Activated CD4-positive, alpha-beta T cell treated with anti-CD3 and anti-CD28 coated beads, Interleukin-2, amount 50 U/mL, for 24 hours (primary cell): ENCODE measurements around the gene CAPS.

Source experiments
- DNase-seq, 2 donors: peaks; one replicate each; pipeline ENCODE4 v3.0.0-alpha.2; 2020; ENCODE audit warnings: low read depth in 1 of 2, low spot score in 1 of 2

The CAPS gene

GRCh38 chr19:5891938-5892771 lies 21.9 kb upstream of the CAPS start:
- no peak for DNase-seq

DNA sequence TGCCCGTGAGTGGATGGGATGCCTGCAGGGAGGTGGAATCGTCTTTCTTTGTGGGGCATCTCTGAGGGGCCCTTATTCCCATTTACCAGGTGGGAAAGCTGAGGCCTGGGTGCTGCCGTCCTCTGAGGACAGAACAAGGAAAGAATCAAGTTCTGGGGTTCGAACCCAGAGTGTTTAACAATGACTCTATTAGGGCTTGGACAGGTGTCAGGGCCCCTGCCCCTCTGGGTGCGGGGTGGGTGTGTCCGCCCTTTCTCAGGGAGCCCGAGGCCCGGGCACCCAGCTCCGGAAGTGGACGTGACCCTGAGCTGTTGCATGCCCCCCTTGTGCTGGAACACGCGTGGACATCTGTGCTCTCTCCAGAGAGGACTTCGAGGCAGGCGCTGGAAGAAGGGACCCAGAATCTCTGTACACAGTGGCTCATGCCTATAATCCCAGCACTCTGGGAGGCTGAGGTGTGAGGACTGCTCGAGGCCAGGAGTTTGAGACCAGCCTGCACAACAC lies 21.2 kb upstream of the CAPS start:
- no peak for DNase-seq

GRCh38 chr19:5893296-5893903 lies 20.7 kb upstream of the CAPS start:
- no peak for DNase-seq

DNA sequence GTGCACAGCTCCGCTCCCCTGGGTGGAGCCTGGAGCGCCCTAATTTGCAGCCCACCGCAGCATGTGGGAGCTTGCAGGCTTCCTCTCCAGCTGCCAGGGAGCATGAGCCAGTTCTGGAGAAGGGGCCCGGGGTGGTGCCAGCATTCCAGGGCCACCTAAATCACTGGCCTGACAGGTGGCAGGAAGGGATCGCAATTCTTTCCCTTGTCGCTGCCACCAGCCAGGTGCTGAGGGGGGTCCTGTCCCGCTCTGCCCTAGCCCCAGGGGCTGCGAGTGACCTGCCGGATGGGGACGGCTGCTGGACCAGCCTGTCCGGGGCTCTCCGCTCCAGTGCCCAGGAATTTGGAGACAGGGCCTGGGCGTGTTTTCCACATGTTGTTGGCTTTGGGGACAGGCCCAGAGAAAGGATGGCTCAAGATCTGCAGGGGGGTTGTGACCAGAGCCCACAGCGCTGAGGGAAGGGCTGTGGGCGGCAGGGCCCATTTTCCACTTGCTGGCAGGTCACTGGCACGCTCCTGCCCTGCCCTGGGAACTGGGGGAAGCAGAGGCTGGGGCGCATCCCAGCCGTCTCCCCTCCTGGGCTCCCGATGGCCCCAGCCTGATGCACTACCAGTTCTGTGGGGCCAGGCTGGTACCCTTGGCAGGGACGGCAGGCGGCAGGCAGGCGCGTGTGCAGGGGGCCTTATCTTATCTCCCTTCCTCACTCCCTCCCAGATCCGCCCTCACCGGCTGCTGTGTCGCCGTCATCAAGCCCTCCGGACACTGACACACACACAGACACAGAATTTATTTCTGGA lies 19.9 kb upstream of the CAPS start:
- DNase-seq = no peak

DNA sequence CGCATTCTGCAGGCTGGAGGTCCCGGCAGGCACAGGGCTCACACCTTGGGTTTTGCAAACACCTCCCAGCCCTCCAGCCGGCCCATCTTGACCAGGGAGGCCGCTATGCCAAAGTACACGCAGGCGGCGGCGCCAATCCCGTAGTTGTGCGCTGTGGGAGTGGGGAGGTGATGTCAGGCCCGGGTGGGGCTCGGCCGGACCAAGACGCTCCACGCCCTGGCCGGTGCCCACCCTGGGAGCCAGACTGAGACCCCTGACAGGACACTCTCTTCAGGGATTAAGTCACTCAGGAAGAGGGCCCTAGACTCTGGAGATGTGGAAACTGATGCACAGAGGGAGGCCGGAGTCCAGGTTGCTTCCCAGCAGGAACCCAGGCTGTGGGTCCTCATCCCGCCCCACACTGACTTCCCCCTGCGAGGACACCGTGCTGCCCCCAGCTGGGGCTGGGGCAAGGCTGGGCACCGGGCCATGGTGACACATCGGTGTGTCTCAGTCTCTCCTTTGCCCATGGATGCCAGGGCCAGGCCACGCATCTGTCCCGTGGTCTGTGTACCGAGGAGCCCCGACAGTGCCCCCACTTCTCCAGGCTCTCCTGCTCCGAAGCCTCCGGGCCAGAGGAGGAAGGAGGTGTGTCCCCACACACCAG lies 19.2 kb upstream of the CAPS start:
- DNase-seq = no peak

- DNase-seq = no peak
These were observed 18.6 kb upstream of the CAPS start for GRCh38 chr19:5895409-5895808.

DNA sequence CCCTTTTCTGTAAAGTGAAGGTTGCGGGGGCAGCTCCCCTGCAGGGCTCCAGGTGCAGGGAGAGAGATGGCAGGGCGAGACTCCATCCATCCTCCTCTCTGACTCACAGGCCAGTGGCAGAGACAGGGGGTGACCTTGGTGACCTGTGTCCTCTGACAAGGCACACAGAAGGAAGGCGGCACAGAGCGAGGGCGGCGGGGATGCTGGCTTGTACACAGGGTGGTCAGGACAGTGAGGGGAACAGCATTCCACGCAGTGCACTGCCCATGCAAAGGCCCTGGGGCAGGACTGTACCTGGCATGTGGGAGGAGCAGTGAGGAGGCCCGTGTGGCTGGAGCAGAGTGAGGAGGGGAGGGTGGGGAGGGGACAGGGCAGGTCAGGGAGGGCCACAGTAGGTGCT lies 18.2 kb upstream of the CAPS start:
- no peak for DNase-seq

DNA sequence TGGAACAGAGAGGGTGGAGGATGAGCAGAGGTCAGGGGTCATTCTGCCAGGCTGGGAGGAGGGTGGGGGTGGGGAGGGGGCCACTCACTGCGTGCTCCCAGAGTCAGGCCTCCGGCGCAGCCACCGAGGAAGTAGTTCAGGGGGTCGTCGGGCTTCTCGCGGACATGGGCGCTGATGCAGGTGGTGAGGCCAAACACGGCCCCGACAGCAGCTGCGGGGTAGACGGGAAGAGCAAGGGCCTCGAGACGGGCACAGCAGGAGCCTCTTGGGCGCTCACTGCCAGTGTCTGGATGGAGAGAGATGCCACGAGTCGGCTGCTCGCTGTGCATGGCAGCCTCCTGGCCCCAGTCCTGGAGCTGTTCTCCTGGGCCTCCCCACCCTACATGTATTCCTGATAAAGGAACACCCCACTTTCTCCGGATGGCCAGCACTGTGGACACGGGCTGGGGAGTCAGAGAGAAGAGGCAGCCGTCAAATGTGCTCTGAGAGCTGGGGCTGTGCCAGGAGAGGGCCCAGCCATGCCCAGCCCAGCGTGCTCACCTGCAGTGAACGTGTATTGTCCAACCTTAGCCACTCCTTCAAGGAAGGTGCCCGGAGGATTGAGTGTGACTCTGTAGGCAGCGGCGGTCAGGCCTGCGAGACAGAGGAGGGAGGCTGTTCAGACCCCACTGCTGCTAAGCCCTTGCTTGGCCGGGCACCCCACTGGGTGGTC lies 17.5 kb upstream of the CAPS start:
- DNase-seq = no peak

DNA sequence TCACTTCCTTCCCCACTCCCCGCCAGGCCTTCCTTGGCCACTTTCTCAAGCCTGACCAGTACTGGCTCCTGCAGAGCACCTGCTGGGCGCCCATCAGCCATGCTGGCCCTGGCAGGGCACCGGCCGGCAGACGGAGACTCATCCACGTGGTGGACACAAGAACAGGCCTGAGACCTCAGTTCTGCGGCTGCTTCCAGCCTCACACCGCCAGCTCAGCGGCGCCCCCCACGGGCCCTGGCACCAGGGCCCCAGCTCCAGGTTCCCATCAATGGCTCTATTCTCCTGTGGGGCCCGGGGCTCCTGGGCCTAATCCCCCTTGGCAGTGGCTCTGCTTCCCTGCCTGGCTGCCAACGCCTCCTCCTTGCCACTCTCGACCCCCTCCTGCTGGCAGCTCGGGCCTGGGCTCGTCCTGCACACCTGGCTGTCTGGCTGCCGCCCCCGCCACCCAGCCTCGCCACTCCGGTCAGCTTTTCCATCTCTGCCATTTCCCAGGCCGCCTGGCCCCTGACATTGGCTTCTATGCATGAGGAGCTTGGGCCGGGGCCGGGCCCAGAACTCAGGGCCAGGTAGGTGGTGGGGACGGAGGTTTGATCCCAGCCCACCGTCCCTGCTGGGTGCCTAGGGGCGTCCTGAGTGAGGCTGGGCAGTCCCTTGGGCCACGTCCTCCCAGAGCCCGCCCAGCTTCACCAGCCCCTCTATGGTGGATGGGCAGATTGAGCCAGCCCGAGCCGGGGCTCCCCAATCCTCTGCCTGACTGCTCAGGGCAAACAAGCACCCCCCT lies 16.7 kb upstream of the CAPS start:
- no peak for DNase-seq

- no peak for DNase-seq
These were observed 14.1 kb upstream of the CAPS start for GRCh38 chr19:5899728-5900526.

DNA sequence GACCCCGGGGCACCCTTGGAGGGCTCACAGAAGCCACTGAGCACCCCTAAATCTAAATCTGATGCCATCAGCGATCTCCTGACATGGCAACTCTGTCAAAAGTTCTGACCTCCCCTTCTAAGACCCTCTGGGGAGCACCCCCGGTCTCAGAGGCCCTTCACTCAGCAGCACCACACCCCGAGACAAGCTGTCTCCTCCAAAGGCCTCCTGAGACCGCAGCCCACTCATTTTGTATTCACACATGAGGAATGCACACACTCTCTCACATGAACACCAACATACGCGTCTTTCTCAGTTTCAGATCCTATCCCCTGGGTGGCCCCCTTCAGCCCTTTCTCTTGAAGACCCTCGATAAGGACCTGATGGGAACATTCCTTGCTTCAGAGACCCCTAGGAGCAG lies 13.1 kb upstream of the CAPS start:
- no peak for DNase-seq

DNA sequence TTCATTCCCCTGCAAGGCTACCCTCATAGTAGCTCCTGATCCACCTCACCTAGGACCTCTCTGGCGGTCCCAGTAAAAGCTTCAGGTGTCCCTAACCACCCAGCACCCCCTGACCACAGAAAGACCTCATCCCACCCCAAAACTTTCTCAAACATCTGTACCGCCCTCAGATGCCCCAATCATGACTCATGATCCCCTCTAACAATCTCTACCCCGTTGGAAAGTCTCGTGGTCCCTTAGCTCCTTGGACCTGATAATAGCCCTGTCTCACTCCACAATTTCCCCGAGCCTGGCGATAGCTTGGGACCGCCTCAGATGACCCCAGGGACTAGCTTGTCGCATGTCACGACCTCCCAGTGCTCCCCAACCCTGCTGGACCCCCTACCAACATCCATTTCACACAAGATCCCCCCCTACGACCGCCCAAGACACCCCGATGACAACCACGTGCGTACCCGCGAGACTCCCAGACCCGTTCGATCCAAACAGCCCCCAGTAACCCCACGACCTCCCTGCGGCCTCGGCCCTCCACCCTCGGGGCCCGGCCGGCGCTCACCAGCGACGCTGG lies 10.9 kb upstream of the CAPS start:
- DNase-seq = no peak

DNA sequence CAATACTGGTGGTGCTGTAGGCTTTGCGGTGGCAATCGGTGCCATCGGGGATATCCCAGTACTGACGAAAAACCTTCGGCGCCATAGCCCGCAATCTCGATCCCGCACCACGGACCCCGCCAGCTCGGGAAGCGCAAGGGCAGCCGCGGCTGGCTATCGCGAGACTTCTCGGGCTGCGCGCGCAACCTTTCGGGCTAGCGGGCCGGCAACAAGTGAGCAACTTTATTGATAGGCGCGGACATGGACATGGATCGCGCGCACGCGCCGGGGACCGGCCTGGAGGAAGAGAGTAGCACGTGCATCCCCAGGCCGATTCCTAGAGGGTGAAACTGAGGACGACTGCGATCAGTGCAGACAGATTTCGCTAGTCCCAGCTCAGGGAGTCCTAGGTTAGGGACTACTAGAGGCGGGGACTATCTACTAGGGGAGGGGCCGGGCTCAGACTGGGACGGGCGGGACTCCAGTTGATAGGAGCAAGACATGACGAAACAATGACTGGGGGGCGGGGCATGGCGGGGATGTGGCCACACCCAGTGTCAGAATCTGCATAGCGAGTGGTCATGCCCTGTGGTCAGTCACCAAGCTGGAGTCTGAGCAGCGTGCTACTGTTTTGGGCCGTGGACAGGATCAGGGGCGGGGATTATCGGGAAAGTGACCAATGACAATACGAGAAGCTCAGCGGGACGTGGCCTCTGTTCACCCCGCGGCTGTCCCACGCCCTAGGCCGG lies 10.3 kb upstream of the CAPS start, which contains the start of gene NDUFA11:
Gene NDUFA11, minus strand, starts transcription at position 167 of the 728 bp plus-strand sequence. Its CDS starts 82 bp downstream, at position 85.
- peak; percentile 95 to 98 for DNase-seq

DNA sequence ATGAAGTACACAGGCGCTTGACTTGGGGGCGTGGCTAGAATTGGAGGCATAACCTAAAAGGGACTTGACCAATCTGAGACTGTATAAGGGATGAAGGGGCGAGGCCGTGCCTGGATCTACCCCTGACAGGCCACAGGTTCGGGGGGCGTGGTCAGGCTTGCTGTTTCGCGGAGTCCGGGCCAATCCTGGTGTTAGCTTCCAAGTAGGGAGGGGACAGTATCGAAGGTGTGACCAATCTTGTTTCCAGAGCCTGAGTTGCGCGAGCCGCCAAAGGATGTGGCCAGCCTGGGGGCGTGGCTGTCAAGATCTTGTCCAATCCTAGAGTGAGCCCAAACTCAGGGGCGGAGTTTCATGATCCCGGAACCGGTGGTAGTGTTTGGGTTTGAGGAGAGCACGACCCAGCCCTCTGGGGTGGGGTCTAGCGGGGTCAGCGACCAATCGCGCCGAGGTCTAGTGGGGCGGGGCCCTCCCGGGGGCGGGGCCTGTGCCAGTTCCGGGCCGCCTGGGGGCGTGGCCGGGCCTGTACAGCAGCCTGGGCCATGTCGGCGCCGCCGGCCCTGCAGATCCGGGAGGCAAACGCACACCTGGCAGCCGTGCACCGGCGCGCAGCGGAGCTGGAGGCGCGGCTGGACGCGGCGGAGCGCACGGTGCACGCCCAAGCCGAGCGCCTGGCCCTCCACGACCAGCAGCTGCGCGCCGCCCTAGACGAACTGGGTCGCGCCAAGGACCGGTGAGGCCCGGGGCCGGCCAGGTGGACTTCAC lies 9.5 kb upstream of the CAPS start, which contains the start of gene VMAC:
Gene VMAC, plus strand, starts transcription at position 521 of the 762 bp plus-strand sequence. Its CDS starts 19 bp downstream, at position 540.
- DNase-seq = peak in 1 of 2 donors; percentile 100

GRCh38 chr19:5905114-5905778 lies 8.8 kb upstream of the CAPS start:
- no peak for DNase-seq

- DNase-seq = no peak
These were observed 6.8 kb upstream of the CAPS start for GRCh38 chr19:5907241-5907640.
